HepG2 (cell line): Measurements from ENCODE around the gene GABRR3. TPM values are rescaled to one million over a fixed set of nuclear protein-coding genes. Genes with fewer than 3 reads are reported as not detected.

Source experiments
- ARHGAP35 ChIP-seq: sonication (generic); formaldehyde crosslinking; IDR thresholded peaks from 2 replicates; pipeline ENCODE4 v1.9.0; 2022; ENCODE audit warnings: mild to moderate bottlenecking, inconsistent platforms, moderate library complexity, missing genetic modification reagents, borderline replicate concordance
- CHD4 ChIP-seq: fragments of 200-600 bp; sonication (generic); IDR thresholded peaks from 2 replicates; pipeline ENCODE4 v1.7.0; 2017; ENCODE audit warnings: mild to moderate bottlenecking, low read length, borderline replicate concordance
- E2F5 ChIP-seq: sonication (generic); formaldehyde crosslinking; conservative IDR thresholded peaks from 2 replicates; pipeline ENCODE4 v1.4.0; 2020; ENCODE audit warnings: missing genetic modification reagents
- FOXK2 ChIP-seq: fragments of 450-650 bp; IDR thresholded peaks from 2 replicates; pipeline ENCODE4 v1.6.1; 2016
- HMG20B ChIP-seq: conservative IDR thresholded peaks from 2 replicates; pipeline ENCODE4 v1.6.1; 2016; ENCODE audit warnings: missing genetic modification reagents, missing compliant biosample characterization
- JARID2 ChIP-seq: sonication (generic); formaldehyde crosslinking; IDR thresholded peaks from 2 replicates; pipeline ENCODE4 v1.8.1; 2023; ENCODE audit warnings: missing genetic modification reagents, inconsistent platforms; ENCODE audit not compliant: insufficient replicate concordance
- NAIF1 ChIP-seq: sonication (generic); formaldehyde crosslinking; IDR thresholded peaks from 2 replicates; pipeline ENCODE4 v1.5.0; 2020; ENCODE audit warnings: mild to moderate bottlenecking, missing genetic modification reagents, borderline replicate concordance
- NBN ChIP-seq: fragments of 450-650 bp; conservative IDR thresholded peaks from 2 replicates; pipeline ENCODE4 v1.6.1; 2017
- NFKB2 ChIP-seq: sonication (generic); formaldehyde crosslinking; IDR thresholded peaks from 2 replicates; pipeline ENCODE4 v1.4.0; 2020; ENCODE audit warnings: missing genetic modification reagents, borderline replicate concordance
- NR3C1 ChIP-seq: sonication (generic); formaldehyde crosslinking; IDR thresholded peaks from 2 replicates; pipeline ENCODE4 v1.4.0; 2020; ENCODE audit warnings: missing genetic modification reagents
- SAFB2 ChIP-seq: sonication (generic); formaldehyde crosslinking; IDR thresholded peaks from 2 replicates; pipeline ENCODE4 v1.5.1; 2020; ENCODE audit warnings: missing genetic modification reagents, low read depth, mild to moderate bottlenecking, borderline replicate concordance
- SPEN ChIP-seq: sonication (generic); formaldehyde crosslinking; IDR thresholded peaks from 2 replicates; pipeline ENCODE4 v1.5.1; 2020; ENCODE audit warnings: low read depth, mild to moderate bottlenecking, missing genetic modification reagents
- STAG1 ChIP-seq: sonication (generic); formaldehyde crosslinking; IDR thresholded peaks from 2 replicates; pipeline ENCODE4 v1.4.0; 2020; ENCODE audit warnings: missing genetic modification reagents
- TBX2 ChIP-seq: sonication (generic); formaldehyde crosslinking; IDR thresholded peaks from 2 replicates; pipeline ENCODE4 v1.5.0; 2020; ENCODE audit warnings: missing genetic modification reagents, mild to moderate bottlenecking, borderline replicate concordance
- TMF1 ChIP-seq: sonication (generic); formaldehyde crosslinking; IDR thresholded peaks from 2 replicates; pipeline ENCODE4 v1.8.1; 2022; ENCODE audit warnings: low read depth, missing genetic modification reagents
- YY1 ChIP-seq: IDR thresholded peaks from 2 replicates; pipeline ENCODE4 v1.6.1; 2011; ENCODE audit warnings: low read length, low read depth, moderate library complexity, mild to moderate bottlenecking; ENCODE audit not compliant: insufficient read depth, insufficient replicate concordance
- ZNF143 ChIP-seq: sonication (generic); formaldehyde crosslinking; IDR thresholded peaks from 2 replicates; pipeline ENCODE4 v1.4.0; 2020; ENCODE audit warnings: missing genetic modification reagents
- ZNF234 ChIP-seq: sonication (generic); formaldehyde crosslinking; conservative IDR thresholded peaks from 2 replicates; pipeline ENCODE4 v1.5.1; 2020; ENCODE audit warnings: mild to moderate bottlenecking, missing genetic modification reagents
- ZNF264 ChIP-seq: sonication (generic); formaldehyde crosslinking; IDR thresholded peaks from 2 replicates; pipeline ENCODE4 v1.4.0; 2020; ENCODE audit warnings: missing genetic modification reagents
- ZNF546 ChIP-seq: sonication (generic); formaldehyde crosslinking; conservative IDR thresholded peaks from 2 replicates; pipeline ENCODE4 v1.8.1; 2023; ENCODE audit warnings: mild to moderate bottlenecking, missing genetic modification reagents
- ZNF776 ChIP-seq: sonication (generic); formaldehyde crosslinking; IDR thresholded peaks from 2 replicates; pipeline ENCODE4 v1.4.0; 2020; ENCODE audit warnings: mild to moderate bottlenecking, missing genetic modification reagents
- ZNF879 ChIP-seq: sonication (generic); formaldehyde crosslinking; IDR thresholded peaks from 2 replicates; pipeline ENCODE4 v1.8.1; 2023; ENCODE audit warnings: missing genetic modification reagents
- polyA plus RNA-seq, 8 experiments: library from polyadenylated mRNA; depleted of rRNA in 3 of 8; stranded (reverse) in 7 of 8; unstranded in 1 of 8; fragments of >200 nt; fragmentation: Illumina TruSeq in 4 of 8; extraction: Trizol in 4 of 8; gene quantifications; 2 replicates each; pipeline versions ENCODE4 v1.2.1 to v1.2.3, GENCODE V29; 2011 to 2016; ENCODE audit warnings: low read depth in 4 of 8, missing spikeins in 1 of 8, mixed read lengths in 1 of 8; ENCODE audit not compliant: insufficient read depth in 1 of 8
- total RNA-seq, 5 experiments: library from RNA; depleted of rRNA; stranded (reverse); fragments of >200 nt; fragmentation: Illumina TruSeq; extraction: Trizol; gene quantifications; 2 replicates each; pipeline ENCODE4 v1.2.3, GENCODE V29; 2016; ENCODE audit warnings: low read depth in 1 of 5
- TF ChIP-seq, protein P1 (sequence below): sonication (generic); formaldehyde crosslinking; IDR thresholded peaks from 2 replicates; pipeline ENCODE4 v1.5.1; 2020; ENCODE audit warnings: missing genetic modification reagents, mild to moderate bottlenecking, borderline replicate concordance
- TF ChIP-seq, protein P2 (sequence below): IDR thresholded peaks from 2 replicates; pipeline ENCODE4 v1.6.1; 2016; ENCODE audit warnings: mild to moderate bottlenecking
- TF ChIP-seq, protein P3 (sequence below): sonication (generic); formaldehyde crosslinking; IDR thresholded peaks from 2 replicates; pipeline ENCODE4 v1.5.0; 2020; ENCODE audit warnings: missing genetic modification reagents

GABRR3 gene
- total and polyA plus RNA-seq, 2 of the 13 experiments (the other 11 are each of a cell fraction or from before 2014, with no cell fraction given), result 0.42 to 0.83 TPM

GRCh38 chr3:97971679-97972567 is 63.2 kb downstream of the GABRR3 start, which contains the start of gene RIOX2 (continued):
- TF ChIP-seq ZNF143 (CRISPR knock-in tag), result peak; percentile 19; the same call in 1 of the 2 replicates
- no peak for TF ChIP-seq ZNF264 (CRISPR knock-in tag)
- TF ChIP-seq TBX2 (CRISPR knock-in tag), result peak; percentile 71; the same call in 1 of the 2 replicates
- peak; percentile 46; the same call in 1 of the 2 replicates for TF ChIP-seq ZNF776 (CRISPR knock-in tag)
- TF ChIP-seq ARHGAP35, result no peak
- TF ChIP-seq, protein P1, sequence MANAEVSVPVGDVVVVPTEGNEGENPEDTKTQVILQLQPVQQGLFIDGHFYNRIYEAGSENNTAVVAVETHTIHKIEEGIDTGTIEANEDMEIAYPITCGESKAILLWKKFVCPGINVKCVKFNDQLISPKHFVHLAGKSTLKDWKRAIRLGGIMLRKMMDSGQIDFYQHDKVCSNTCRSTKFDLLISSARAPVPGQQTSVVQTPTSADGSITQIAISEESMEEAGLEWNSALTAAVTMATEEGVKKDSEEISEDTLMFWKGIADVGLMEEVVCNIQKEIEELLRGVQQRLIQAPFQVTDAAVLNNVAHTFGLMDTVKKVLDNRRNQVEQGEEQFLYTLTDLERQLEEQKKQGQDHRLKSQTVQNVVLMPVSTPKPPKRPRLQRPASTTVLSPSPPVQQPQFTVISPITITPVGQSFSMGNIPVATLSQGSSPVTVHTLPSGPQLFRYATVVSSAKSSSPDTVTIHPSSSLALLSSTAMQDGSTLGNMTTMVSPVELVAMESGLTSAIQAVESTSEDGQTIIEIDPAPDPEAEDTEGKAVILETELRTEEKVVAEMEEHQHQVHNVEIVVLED (CRISPR knock-in tag), result peak; percentile 82
- no peak for TF ChIP-seq STAG1
- no peak for TF ChIP-seq FOXK2
- 0 out of 2 replicates have a peak, but pooled peaks have one; percentile 64 for TF ChIP-seq ZNF546 (CRISPR knock-in tag)
- TF ChIP-seq ZNF234 (CRISPR knock-in tag), result no peak
- peak; percentile 24 for TF ChIP-seq YY1
- no peak for TF ChIP-seq NR3C1 (CRISPR knock-in tag)
- TF ChIP-seq NBN, result no peak
- peak; percentile 34; the same call in 1 of the 2 replicates for TF ChIP-seq SPEN (CRISPR knock-in tag)
- no peak for TF ChIP-seq CHD4
- TF ChIP-seq, protein P2, sequence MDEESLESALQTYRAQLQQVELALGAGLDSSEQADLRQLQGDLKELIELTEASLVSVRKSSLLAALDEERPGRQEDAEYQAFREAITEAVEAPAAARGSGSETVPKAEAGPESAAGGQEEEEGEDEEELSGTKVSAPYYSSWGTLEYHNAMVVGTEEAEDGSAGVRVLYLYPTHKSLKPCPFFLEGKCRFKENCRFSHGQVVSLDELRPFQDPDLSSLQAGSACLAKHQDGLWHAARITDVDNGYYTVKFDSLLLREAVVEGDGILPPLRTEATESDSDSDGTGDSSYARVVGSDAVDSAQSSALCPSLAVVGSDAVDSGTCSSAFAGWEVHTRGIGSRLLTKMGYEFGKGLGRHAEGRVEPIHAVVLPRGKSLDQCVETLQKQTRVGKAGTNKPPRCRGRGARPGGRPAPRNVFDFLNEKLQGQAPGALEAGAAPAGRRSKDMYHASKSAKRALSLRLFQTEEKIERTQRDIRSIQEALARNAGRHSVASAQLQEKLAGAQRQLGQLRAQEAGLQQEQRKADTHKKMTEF, result peak; percentile 65; the same call in 1 of the 2 replicates
- no peak; the same call in none of the 2 replicates for TF ChIP-seq SAFB2 (CRISPR knock-in tag)
- TF ChIP-seq, protein P3, sequence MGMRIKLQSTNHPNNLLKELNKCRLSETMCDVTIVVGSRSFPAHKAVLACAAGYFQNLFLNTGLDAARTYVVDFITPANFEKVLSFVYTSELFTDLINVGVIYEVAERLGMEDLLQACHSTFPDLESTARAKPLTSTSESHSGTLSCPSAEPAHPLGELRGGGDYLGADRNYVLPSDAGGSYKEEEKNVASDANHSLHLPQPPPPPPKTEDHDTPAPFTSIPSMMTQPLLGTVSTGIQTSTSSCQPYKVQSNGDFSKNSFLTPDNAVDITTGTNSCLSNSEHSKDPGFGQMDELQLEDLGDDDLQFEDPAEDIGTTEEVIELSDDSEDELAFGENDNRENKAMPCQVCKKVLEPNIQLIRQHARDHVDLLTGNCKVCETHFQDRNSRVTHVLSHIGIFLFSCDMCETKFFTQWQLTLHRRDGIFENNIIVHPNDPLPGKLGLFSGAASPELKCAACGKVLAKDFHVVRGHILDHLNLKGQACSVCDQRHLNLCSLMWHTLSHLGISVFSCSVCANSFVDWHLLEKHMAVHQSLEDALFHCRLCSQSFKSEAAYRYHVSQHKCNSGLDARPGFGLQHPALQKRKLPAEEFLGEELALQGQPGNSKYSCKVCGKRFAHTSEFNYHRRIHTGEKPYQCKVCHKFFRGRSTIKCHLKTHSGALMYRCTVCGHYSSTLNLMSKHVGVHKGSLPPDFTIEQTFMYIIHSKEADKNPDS (CRISPR knock-in tag), result no peak
- TF ChIP-seq JARID2 (CRISPR knock-in tag), result no peak
- no peak for TF ChIP-seq HMG20B (CRISPR knock-in tag)
- TF ChIP-seq NAIF1 (CRISPR knock-in tag), result no peak
- no peak for TF ChIP-seq ZNF879 (CRISPR knock-in tag)
- TF ChIP-seq NFKB2 (CRISPR knock-in tag), result no peak
- no peak for TF ChIP-seq TMF1 (CRISPR knock-in tag)
- no peak for TF ChIP-seq E2F5 (CRISPR knock-in tag)
